Tongue (tissue), 2 donors: ENCODE results near the gene LETM1. TPM values are rescaled to one million over a fixed set of nuclear protein-coding genes. Genes with fewer than 3 reads are reported as not detected.
"Not testable (repeated sequence)": the region's sequence is repeated elsewhere in the genome, so short reads cannot be mapped to it uniquely, and the experiment has no call there.

ENCODE experiments used
- DNase-seq: peaks from one replicate; pipeline ENCODE4 v3.0.0-alpha.2; 2015
- total RNA-seq: library from RNA; depleted of rRNA; stranded (reverse); fragments of >200 nt; gene quantifications from one replicate; pipeline ENCODE4 v1.2.3, GENCODE V29; 2014

LETM1 gene
- total RNA-seq, 1 donor from 2014 or later: 36.2 TPM

GRCh38 chr4:1851575-1852410 lies 4.2 kb downstream of the LETM1 start:
- DNase-seq: no peak

GRCh38 chr4:1851160-1851559 lies 4.8 kb downstream of the LETM1 start:
- DNase-seq: no peak

GRCh38 chr4:1850276-1850675 lies 5.7 kb downstream of the LETM1 start:
- no peak for DNase-seq

- no peak for DNase-seq
Observed at GRCh38 chr4:1846580-1846979, 9.4 kb downstream of the LETM1 start.

GRCh38 chr4:1844618-1845017 lies 11.3 kb downstream of the LETM1 start:
- not testable (repeated sequence) for DNase-seq

- DNase-seq: no peak
Observed at GRCh38 chr4:1843852-1844251, 12.1 kb downstream of the LETM1 start.

GRCh38 chr4:1842993-1843448 lies 12.9 kb downstream of the LETM1 start:
- no peak for DNase-seq

- no peak for DNase-seq
Observed at GRCh38 chr4:1842339-1842895, 13.5 kb downstream of the LETM1 start.

GRCh38 chr4:1841887-1842210 lies 14.1 kb downstream of the LETM1 start:
- no peak for DNase-seq

GRCh38 chr4:1841201-1841886 lies 14.6 kb downstream of the LETM1 start:
- DNase-seq: no peak

- DNase-seq: no peak
Observed at GRCh38 chr4:1839282-1839681, 16.7 kb downstream of the LETM1 start.

- DNase-seq: no peak
Observed at GRCh38 chr4:1837069-1837468, 18.9 kb downstream of the LETM1 start.

GRCh38 chr4:1836650-1837049 lies 19.3 kb downstream of the LETM1 start:
- no peak for DNase-seq

- DNase-seq: not testable (repeated sequence)
Observed at GRCh38 chr4:1835836-1836235, 20.1 kb downstream of the LETM1 start.

- no peak for DNase-seq
Observed at GRCh38 chr4:1834047-1834775, 21.7 kb downstream of the LETM1 start.

GRCh38 chr4:1833307-1834046 lies 22.5 kb downstream of the LETM1 start:
- DNase-seq: no peak

GRCh38 chr4:1832690-1833089 lies 23.3 kb downstream of the LETM1 start:
- no peak for DNase-seq

- DNase-seq: no peak
Observed at GRCh38 chr4:1831331-1831730, 24.6 kb downstream of the LETM1 start.

GRCh38 chr4:1830642-1831228 lies 25.2 kb downstream of the LETM1 start:
- no peak for DNase-seq

- no peak for DNase-seq
Observed at GRCh38 chr4:1830234-1830633, 25.7 kb downstream of the LETM1 start.

GRCh38 chr4:1826531-1827350 lies 29.2 kb downstream of the LETM1 start:
- no peak for DNase-seq
